ENCODE measurements around the gene MEX3B. TPM values are rescaled to one million over a fixed set of nuclear protein-coding genes. Genes with fewer than 3 reads are reported as not detected.

Gene MEX3B
- total RNA-seq, 1 donor from 2014 or later: 0.31 TPM

- TF ChIP-seq CTCF (IDR thresholded peaks at IDR 0.05): no peak
- POLR2A ChIA-PET: no interaction called here
Measured at GRCh38 chr15:82047453-82048400, 1.9 kb upstream of the MEX3B start.

GRCh38 chr15:82046666-82047452 lies 1.0 kb upstream of the MEX3B start:
- H3K27ac Mint-ChIP-seq: peak overlapping the region; percentile 66
- ChIA-PET CTCF (no interaction called here), POLR2A (interaction anchor here (0.6 kb wide), 1 partner anchor 154 kb away, joined by 4 read pairs; no protein-coding TSS in a partner anchor)
- ATAC-seq (ENCODE audit: low read depth) (peak; percentile 81), DNase-seq (peak; percentile 84)
- H3K4me1 Mint-ChIP-seq: peaks cover 16% of the 10 kb centered on the region
- H3K27me3 Mint-ChIP-seq: peaks cover 27% of the 10 kb centered on the region
- no peak for TF ChIP-seq CTCF (IDR thresholded peaks at IDR 0.05)
- peaks cover 1% of the 10 kb centered on the region for H3K36me3 Mint-ChIP-seq (ENCODE audit: low read depth)
- intact Hi-C loops (cut with micrococcal nuclease): loop anchor here (1.0 to 10.0 kb wide), 4 partner anchors 567 to 1058 kb away; partner anchors contain the start of gene MESD
- H3K4me3 Mint-ChIP-seq: peak overlapping the region; percentile 89
- no peaks in the 10 kb centered on the region for H3K9me3 Mint-ChIP-seq

More at GRCh38 chr15:82047453-82048400, 1.9 kb upstream of the MEX3B start:
- Mint-ChIP-seq H3K27ac (no peak overlapping the region), H3K4me3 (peak overlapping the region; percentile 76), H3K4me1 (peaks cover 16% of the 10 kb centered on the region), H3K36me3 (ENCODE audit: low read depth) (peaks cover 1% of the 10 kb centered on the region), H3K27me3 (peaks cover 29% of the 10 kb centered on the region), H3K9me3 (no peaks in the 10 kb centered on the region)
- intact Hi-C loops (cut with micrococcal nuclease): loop anchor here (1.0 to 10.0 kb wide), 4 partner anchors 567 to 1059 kb away; partner anchors contain the start of gene MESD
- DNase-seq (no peak), ATAC-seq (ENCODE audit: low read depth) (no peak)
- CTCF ChIA-PET: no interaction called here

- intact Hi-C loops (cut with micrococcal nuclease): loop anchor here (5.0 to 10.0 kb wide), 2 partner anchors 758 to 931 kb away; no protein-coding TSS in a partner anchor
- POLR2A ChIA-PET: no interaction called here
Measured at GRCh38 chr15:82045179-82045891, 483 bp downstream of the MEX3B start.

More at GRCh38 chr15:82045179-82045891, 483 bp downstream of the MEX3B start:
- CTCF ChIA-PET: interaction anchor here (0.7 kb wide), 1 partner anchor 18 kb away, joined by 3 read pairs; no protein-coding TSS in a partner anchor
- no peaks in the 10 kb centered on the region for H3K9me3 Mint-ChIP-seq
- H3K4me1 Mint-ChIP-seq: peaks cover 16% of the 10 kb centered on the region
- H3K36me3 Mint-ChIP-seq (ENCODE audit: low read depth): peaks cover 1% of the 10 kb centered on the region
- H3K4me3 Mint-ChIP-seq: peak overlapping the region; percentile 86
- no peak overlapping the region for H3K27ac Mint-ChIP-seq
- peaks cover 22% of the 10 kb centered on the region for H3K27me3 Mint-ChIP-seq
- ATAC-seq (ENCODE audit: low read depth) (no peak), DNase-seq (peak; percentile 32)
- TF ChIP-seq CTCF (IDR thresholded peaks at IDR 0.05): no peak

All from activated B cell treated with CpG ODN at 0.5 μM for 24 hours (primary cell).